CD8-positive, alpha-beta memory T cell (primary cell): ENCODE measurements around the gene SH3BP2. TPM values are rescaled to one million over a fixed set of nuclear protein-coding genes. Genes with fewer than 3 reads are reported as not detected.
A peak's percentile ranks its signal among the peaks of the same experiment; 100 is the strongest.

ENCODE experiments used
- CTCF ChIA-PET: fragments of 350-600 bp; sonication (Branson Sonifier 250); formaldehyde crosslinking; loops from one replicate; lab custom pipeline; 2021; ENCODE audit warnings: antibody characterized with exemption; lab: Charles Lee
- POLR2A ChIA-PET: fragments of 350-600 bp; sonication (Branson Sonifier 250); formaldehyde crosslinking; loops from one replicate; lab custom pipeline; 2021; ENCODE audit warnings: antibody characterized with exemption; lab: Charles Lee
- DNase-seq, 5 donors: peaks; one replicate each; pipeline versions ENCODE4 v3.0.0 to v3.0.0-alpha.2; 2020 to 2022; ENCODE audit warnings: mixed read lengths in 1 of 5
- H3K27ac ChIP-seq: one replicate; pipeline ENCODE4 v1.7.0; 2013; ENCODE audit warnings: low read depth, mild to moderate bottlenecking, low read length, moderate library complexity
- H3K27me3 ChIP-seq: 2 replicates; pipeline ENCODE4 v1.7.0; 2013; ENCODE audit warnings: low read length, mild to moderate bottlenecking; ENCODE audit not compliant: insufficient read depth, poor library complexity, severe bottlenecking
- H3K36me3 ChIP-seq: 2 replicates; pipeline ENCODE4 v1.7.0; 2013; ENCODE audit warnings: mild to moderate bottlenecking, low read length, moderate library complexity; ENCODE audit not compliant: insufficient read depth
- H3K4me1 ChIP-seq: 2 replicates; pipeline ENCODE4 v1.7.0; 2013; ENCODE audit warnings: mild to moderate bottlenecking, low read length, moderate library complexity; ENCODE audit not compliant: insufficient read depth
- H3K4me3 ChIP-seq: 2 replicates; pipeline ENCODE4 v1.7.0; 2013; ENCODE audit warnings: mild to moderate bottlenecking, low read length
- H3K9me3 ChIP-seq: 2 replicates; pipeline ENCODE4 v1.7.0; 2013; ENCODE audit warnings: mild to moderate bottlenecking, low read length
- H3K27ac Mint-ChIP-seq, 8 donors: one replicate each; pipeline ENCODE4 v1.8.0; 2020 to 2021; ENCODE audit warnings: mixed read lengths in 8 of 8, mild to moderate bottlenecking in 6 of 8, inconsistent platforms in 3 of 8, moderate library complexity in 3 of 8
- H3K27me3 Mint-ChIP-seq, 2 donors: one replicate each; pipeline ENCODE4 v1.8.0; 2020 to 2021; ENCODE audit warnings: mixed read lengths in 2 of 2, mild to moderate bottlenecking in 1 of 2, moderate library complexity in 1 of 2
- H3K36me3 Mint-ChIP-seq, 3 donors: one replicate each; pipeline ENCODE4 v1.8.0; 2020 to 2021; ENCODE audit warnings: mixed read lengths in 3 of 3, inconsistent platforms in 1 of 3, mild to moderate bottlenecking in 1 of 3
- H3K4me1 Mint-ChIP-seq, 3 donors: one replicate each; pipeline ENCODE4 v1.8.0; 2020 to 2021; ENCODE audit warnings: mixed read lengths in 3 of 3, inconsistent platforms in 1 of 3, mild to moderate bottlenecking in 1 of 3
- H3K4me3 Mint-ChIP-seq, 7 donors: one replicate each; pipeline ENCODE4 v1.8.0; 2020 to 2021; ENCODE audit warnings: mixed read lengths in 7 of 7, mild to moderate bottlenecking in 6 of 7, moderate library complexity in 4 of 7, inconsistent platforms in 2 of 7
- H3K9me3 Mint-ChIP-seq, 5 donors: one replicate each; pipeline ENCODE4 v1.8.0; 2020 to 2022; ENCODE audit warnings: mixed read lengths in 5 of 5, mild to moderate bottlenecking in 3 of 5, moderate library complexity in 2 of 5, inconsistent platforms in 1 of 5
- polyA plus RNA-seq: library from polyadenylated mRNA; unstranded; fragments of 300-500 nt; fragmentation: Illumina TruSeq; gene quantifications from one replicate; pipeline ENCODE4 v1.2.3, GENCODE V29; 2021
- total RNA-seq, 2 experiments: library from RNA; stranded (reverse); gene quantifications; one replicate each; pipeline ENCODE4 v1.2.3, GENCODE V29; 2021

Gene SH3BP2
- total and polyA plus RNA-seq, 3 experiments from 2014 or later, result 35.7 to 75.4 (median 68.8) TPM

GRCh38 chr4:2812612-2813354 is 19.9 kb downstream of the SH3BP2 start:
- Mint-ChIP-seq H3K27ac (peak overlapping the region; percentile 54 to 99 (median 92)), H3K4me3 (peak overlapping the region; percentile 73 to 92 (median 88)), H3K4me1 (peaks cover 52 to 62% (median 55%) of the 10 kb centered on the region in 3 donors), H3K27me3 (no peaks in the 10 kb centered on the region), H3K36me3 (peaks cover 0 to 14% (median 6%) of the 10 kb centered on the region in 3 donors), H3K9me3 (no peaks in the 10 kb centered on the region)
- POLR2A ChIA-PET, result interaction anchor here (0.5 to 2.6 kb wide), 5 partner anchors 12 to 84 kb away, joined by 3 to 9 read pairs (median 5); no protein-coding TSS in a partner anchor
- no peaks in the 10 kb centered on the region for H3K9me3 ChIP-seq
- peak overlapping the region; percentile 59 for H3K4me3 ChIP-seq
- CTCF ChIA-PET, result interaction anchor here (1.0 to 6.1 kb wide), 3 partner anchors 48 to 151 kb away, joined by 4 to 30 read pairs (median 4); partner anchors contain the start of genes GRK4 and NOP14
- H3K4me1 ChIP-seq, result peaks cover 59% of the 10 kb centered on the region
- no peaks in the 10 kb centered on the region for H3K27me3 ChIP-seq
- DNase-seq, result no peak
- H3K36me3 ChIP-seq, result no peaks in the 10 kb centered on the region
- H3K27ac ChIP-seq, result peak overlapping the region; percentile 66

- Histone ChIP-seq H3K9me3 (no peaks in the 10 kb centered on the region), H3K4me3 (peak overlapping the region; percentile 59), H3K4me1 (peaks cover 59% of the 10 kb centered on the region), H3K27ac (peak overlapping the region; percentile 66), H3K27me3 (no peaks in the 10 kb centered on the region), H3K36me3 (no peaks in the 10 kb centered on the region)
- CTCF ChIA-PET, result interaction anchor here (1.0 to 6.1 kb wide), 5 partner anchors 26 to 150 kb away, joined by 3 to 30 read pairs (median 4); partner anchors contain the start of genes GRK4 and NOP14
- POLR2A ChIA-PET, result interaction anchor here (0.9 to 1.5 kb wide), 4 partner anchors 13 to 122 kb away, joined by 3 to 5 read pairs (median 4); no protein-coding TSS in a partner anchor
- Mint-ChIP-seq H3K27ac (peak overlapping the region; percentile 54 to 97 (median 85)), H3K36me3 (peaks cover 0 to 14% (median 6%) of the 10 kb centered on the region in 3 donors), H3K9me3 (no peaks in the 10 kb centered on the region), H3K27me3 (no peaks in the 10 kb centered on the region), H3K4me3 (peak overlapping the region; percentile 73 to 92 (median 88)), H3K4me1 (peaks cover 52 to 64% (median 55%) of the 10 kb centered on the region in 3 donors)
- no peak for DNase-seq
These were observed 20.8 kb downstream of the SH3BP2 start for GRCh38 chr4:2813446-2814405.

GRCh38 chr4:2814627-2815270 is 21.9 kb downstream of the SH3BP2 start:
- Mint-ChIP-seq H3K4me1 (peaks cover 61 to 74% (median 61%) of the 10 kb centered on the region in 3 donors), H3K36me3 (peaks cover 0 to 14% (median 6%) of the 10 kb centered on the region in 3 donors), H3K9me3 (no peaks in the 10 kb centered on the region), H3K4me3 (peak overlapping the region; percentile 73 to 92 (median 88)), H3K27me3 (no peaks in the 10 kb centered on the region), H3K27ac (peak overlapping the region; percentile 54 to 97 (median 85))
- Histone ChIP-seq H3K36me3 (no peaks in the 10 kb centered on the region), H3K27ac (peak overlapping the region; percentile 47), H3K27me3 (no peaks in the 10 kb centered on the region), H3K4me1 (peaks cover 69% of the 10 kb centered on the region), H3K9me3 (no peaks in the 10 kb centered on the region), H3K4me3 (peak overlapping the region; percentile 59)
- ChIA-PET CTCF (interaction anchor here (1.9 to 6.1 kb wide), 2 partner anchors 25 to 51 kb away, joined by 6 to 30 read pairs; no protein-coding TSS in a partner anchor), POLR2A (interaction anchor here (0.6 to 1.2 kb wide), 3 partner anchors 15 to 150 kb away, joined by 3 read pairs; no protein-coding TSS in a partner anchor)
- DNase-seq, result peak in 3 of 5 donors; percentile 14 to 67 (median 46)

GRCh38 chr4:2816401-2816954 is 23.6 kb downstream of the SH3BP2 start:
- no peaks in the 10 kb centered on the region for H3K27me3 Mint-ChIP-seq
- Histone ChIP-seq H3K4me3 (peak overlapping the region; percentile 34), H3K4me1 (peaks cover 75% of the 10 kb centered on the region), H3K36me3 (peaks cover 4% of the 10 kb centered on the region), H3K27ac (no peak overlapping the region), H3K27me3 (no peaks in the 10 kb centered on the region), H3K9me3 (no peaks in the 10 kb centered on the region)
- ChIA-PET CTCF (interaction anchor here (6.1 kb wide), 1 partner anchor 53 kb away, joined by 30 read pairs; no protein-coding TSS in a partner anchor), POLR2A (no interaction called here)
- H3K27ac Mint-ChIP-seq, result peak overlapping the region; percentile 54 to 96 (median 90)
- H3K4me1 Mint-ChIP-seq, result peaks cover 65 to 84% (median 68%) of the 10 kb centered on the region in 3 donors
- peaks cover 0 to 18% (median 6%) of the 10 kb centered on the region in 3 donors for H3K36me3 Mint-ChIP-seq
- no peak for DNase-seq
- peak overlapping the region; percentile 82 to 90 (median 86) for H3K4me3 Mint-ChIP-seq
- H3K9me3 Mint-ChIP-seq, result no peaks in the 10 kb centered on the region

GRCh38 chr4:2817137-2817536 is 24.3 kb downstream of the SH3BP2 start:
- Mint-ChIP-seq H3K4me3 (peak overlapping the region; percentile 82 to 90 (median 86)), H3K36me3 (peaks cover 0 to 18% (median 6%) of the 10 kb centered on the region in 3 donors), H3K4me1 (peaks cover 59 to 77% (median 62%) of the 10 kb centered on the region in 3 donors), H3K27me3 (no peaks in the 10 kb centered on the region), H3K27ac (peak overlapping the region; percentile 54 to 96 (median 90)), H3K9me3 (no peaks in the 10 kb centered on the region)
- Histone ChIP-seq H3K27me3 (no peaks in the 10 kb centered on the region), H3K9me3 (no peaks in the 10 kb centered on the region), H3K36me3 (peaks cover 4% of the 10 kb centered on the region), H3K4me3 (peak overlapping the region; percentile 34), H3K27ac (no peak overlapping the region), H3K4me1 (peaks cover 69% of the 10 kb centered on the region)
- POLR2A ChIA-PET, result no interaction called here
- DNase-seq, result no peak
- CTCF ChIA-PET, result interaction anchor here (1.3 to 2.0 kb wide), 2 partner anchors 21 to 59 kb away, joined by 3 to 6 read pairs; no protein-coding TSS in a partner anchor

GRCh38 chr4:2817701-2818350 is 24.9 kb downstream of the SH3BP2 start:
- peak overlapping the region; percentile 34 for H3K4me3 ChIP-seq
- ChIA-PET POLR2A (interaction anchor here (1.0 kb wide), 1 partner anchor 62 kb away, joined by 3 read pairs; no protein-coding TSS in a partner anchor), CTCF (interaction anchor here (1.3 to 2.0 kb wide), 2 partner anchors 21 to 59 kb away, joined by 3 to 6 read pairs; no protein-coding TSS in a partner anchor)
- H3K4me1 ChIP-seq, result peaks cover 69% of the 10 kb centered on the region
- Mint-ChIP-seq H3K27me3 (no peaks in the 10 kb centered on the region), H3K27ac (peak overlapping the region in 3 of 8 donors; percentile 60 to 91 (median 88)), H3K36me3 (peaks cover 0 to 22% (median 6%) of the 10 kb centered on the region in 3 donors), H3K4me3 (peak overlapping the region; percentile 82 to 90 (median 86)), H3K4me1 (peaks cover 59 to 74% (median 62%) of the 10 kb centered on the region in 3 donors), H3K9me3 (no peaks in the 10 kb centered on the region)
- no peaks in the 10 kb centered on the region for H3K9me3 ChIP-seq
- H3K27ac ChIP-seq, result no peak overlapping the region
- DNase-seq, result peak in 1 of 5 donors; percentile 18
- no peaks in the 10 kb centered on the region for H3K27me3 ChIP-seq
- H3K36me3 ChIP-seq, result peaks cover 7% of the 10 kb centered on the region
